Stimulated activated memory B cell treated with anti-CD40 and anti-IgM and Interleukin-4, amounts not matched to agents 10 μg/mL and 1 μg/mL and 100 μg/mL, for 72 hours (primary cell): Measurements from ENCODE around the gene IAPP.

Experiments used
- ATAC-seq: fragments of 150-1000 bp; cut with Tn5 transposase; 2 replicates; pipeline ENCODE4 v1.10.0; 2021
- H3K27ac Mint-ChIP-seq: one replicate; pipeline ENCODE4 v1.8.0; 2022; ENCODE audit warnings: mild to moderate bottlenecking, mixed read lengths
- H3K27me3 Mint-ChIP-seq: one replicate; pipeline ENCODE4 v1.8.0; 2022; ENCODE audit warnings: mixed read lengths
- H3K36me3 Mint-ChIP-seq: one replicate; pipeline ENCODE4 v1.8.0; 2022; ENCODE audit warnings: mixed read lengths
- H3K4me1 Mint-ChIP-seq: one replicate; pipeline ENCODE4 v1.8.0; 2022; ENCODE audit warnings: mixed read lengths
- H3K4me3 Mint-ChIP-seq: one replicate; pipeline ENCODE4 v1.8.0; 2022; ENCODE audit warnings: mild to moderate bottlenecking, moderate library complexity, mixed read lengths
- H3K9me3 Mint-ChIP-seq: one replicate; pipeline ENCODE4 v1.8.0; 2022; ENCODE audit warnings: mixed read lengths

The IAPP gene

GRCh38 chr12:21372602-21373001, at the start of gene IAPP:
TSS of gene IAPP (plus strand) at chr12:21372902. CDS start at chr12:21373352, 450 bp downstream.
- no peak within 1 kb of the TSS for H3K4me3 Mint-ChIP-seq
- H3K36me3 Mint-ChIP-seq: no peaks in the 10 kb centered on the region
- peaks cover 6% of the 10 kb centered on the region for H3K4me1 Mint-ChIP-seq
- no peak within 1 kb of the TSS for H3K27ac Mint-ChIP-seq
- no peaks in the 10 kb centered on the region for H3K9me3 Mint-ChIP-seq
- no peaks in the 10 kb centered on the region for H3K27me3 Mint-ChIP-seq
- ATAC-seq: no peak

- H3K4me3 Mint-ChIP-seq: no peak overlapping the region
- no peaks in the 10 kb centered on the region for H3K4me1 Mint-ChIP-seq
- H3K27me3 Mint-ChIP-seq: no peaks in the 10 kb centered on the region
- ATAC-seq: no peak
- no peak overlapping the region for H3K27ac Mint-ChIP-seq
- peaks cover 16% of the 10 kb centered on the region for H3K9me3 Mint-ChIP-seq
- no peaks in the 10 kb centered on the region for H3K36me3 Mint-ChIP-seq
Measured at GRCh38 chr12:21323736-21324135, 49.0 kb upstream of the IAPP start.

GRCh38 chr12:21324551-21324950, 48.2 kb upstream of the IAPP start:
- no peak for ATAC-seq
- Mint-ChIP-seq H3K27ac (no peak overlapping the region), H3K27me3 (no peaks in the 10 kb centered on the region), H3K36me3 (no peaks in the 10 kb centered on the region), H3K4me3 (no peak overlapping the region), H3K4me1 (no peaks in the 10 kb centered on the region), H3K9me3 (peaks cover 16% of the 10 kb centered on the region)

- peaks cover 19% of the 10 kb centered on the region for H3K9me3 Mint-ChIP-seq
- no peak overlapping the region for H3K27ac Mint-ChIP-seq
- no peaks in the 10 kb centered on the region for H3K4me1 Mint-ChIP-seq
Measured at GRCh38 chr12:21328578-21328977, 44.1 kb upstream of the IAPP start.

GRCh38 chr12:21330682-21331253, 41.9 kb upstream of the IAPP start:
- ATAC-seq: no peak
- H3K27me3 Mint-ChIP-seq: no peaks in the 10 kb centered on the region
- no peak overlapping the region for H3K4me3 Mint-ChIP-seq
- peaks cover 19% of the 10 kb centered on the region for H3K9me3 Mint-ChIP-seq
- no peaks in the 10 kb centered on the region for H3K4me1 Mint-ChIP-seq
- no peak overlapping the region for H3K27ac Mint-ChIP-seq
- no peaks in the 10 kb centered on the region for H3K36me3 Mint-ChIP-seq

More at GRCh38 chr12:21328578-21328977, 44.1 kb upstream of the IAPP start:
- no peak for ATAC-seq
- Mint-ChIP-seq H3K4me3 (no peak overlapping the region), H3K27me3 (no peaks in the 10 kb centered on the region), H3K36me3 (no peaks in the 10 kb centered on the region)

GRCh38 chr12:21334771-21335325, 37.9 kb upstream of the IAPP start, which contains the start of gene SLCO1A2:
TSS of gene SLCO1A2 (minus strand) at chr12:21334917. CDS start at chr12:21334647, 270 bp downstream.
- Mint-ChIP-seq H3K27me3 (peaks cover under 1% of the 10 kb centered on the region), H3K4me1 (no peaks in the 10 kb centered on the region), H3K9me3 (peaks cover 3% of the 10 kb centered on the region), H3K27ac (no peak within 1 kb of the TSS), H3K4me3 (no peak within 1 kb of the TSS), H3K36me3 (no peaks in the 10 kb centered on the region)
- no peak for ATAC-seq

- H3K27me3 Mint-ChIP-seq: peaks cover 6% of the 10 kb centered on the region
- no peaks in the 10 kb centered on the region for H3K4me1 Mint-ChIP-seq
- H3K36me3 Mint-ChIP-seq: no peaks in the 10 kb centered on the region
- no peak overlapping the region for H3K27ac Mint-ChIP-seq
- H3K4me3 Mint-ChIP-seq: no peak overlapping the region
- ATAC-seq: no peak
- no peaks in the 10 kb centered on the region for H3K9me3 Mint-ChIP-seq
Measured at GRCh38 chr12:21336656-21337055, 36.0 kb upstream of the IAPP start.

- Mint-ChIP-seq H3K27ac (no peak overlapping the region), H3K9me3 (no peaks in the 10 kb centered on the region), H3K4me3 (no peak overlapping the region), H3K36me3 (no peaks in the 10 kb centered on the region), H3K27me3 (peaks cover 6% of the 10 kb centered on the region), H3K4me1 (no peaks in the 10 kb centered on the region)
- ATAC-seq: no peak
Measured at GRCh38 chr12:21337453-21337852, 35.2 kb upstream of the IAPP start.

GRCh38 chr12:21337959-21338744, 34.5 kb upstream of the IAPP start:
- H3K4me3 Mint-ChIP-seq: no peak overlapping the region
- H3K27me3 Mint-ChIP-seq: peaks cover 6% of the 10 kb centered on the region
- no peak overlapping the region for H3K27ac Mint-ChIP-seq
- no peaks in the 10 kb centered on the region for H3K9me3 Mint-ChIP-seq
- H3K4me1 Mint-ChIP-seq: no peaks in the 10 kb centered on the region
- no peaks in the 10 kb centered on the region for H3K36me3 Mint-ChIP-seq
- ATAC-seq: no peak

- no peaks in the 10 kb centered on the region for H3K36me3 Mint-ChIP-seq
- H3K9me3 Mint-ChIP-seq: no peaks in the 10 kb centered on the region
- peaks cover 6% of the 10 kb centered on the region for H3K27me3 Mint-ChIP-seq
- no peak overlapping the region for H3K4me3 Mint-ChIP-seq
- ATAC-seq: no peak
- no peaks in the 10 kb centered on the region for H3K4me1 Mint-ChIP-seq
- no peak overlapping the region for H3K27ac Mint-ChIP-seq
Measured at GRCh38 chr12:21339921-21340320, 32.8 kb upstream of the IAPP start.

- no peak for ATAC-seq
- Mint-ChIP-seq H3K27me3 (peaks cover 6% of the 10 kb centered on the region), H3K36me3 (no peaks in the 10 kb centered on the region), H3K4me3 (no peak overlapping the region), H3K4me1 (no peaks in the 10 kb centered on the region), H3K9me3 (no peaks in the 10 kb centered on the region), H3K27ac (no peak overlapping the region)
Measured at GRCh38 chr12:21340403-21340802, 32.3 kb upstream of the IAPP start.

- Mint-ChIP-seq H3K27ac (no peak overlapping the region), H3K4me3 (no peak overlapping the region), H3K36me3 (no peaks in the 10 kb centered on the region), H3K27me3 (peaks cover 6% of the 10 kb centered on the region), H3K4me1 (no peaks in the 10 kb centered on the region), H3K9me3 (no peaks in the 10 kb centered on the region)
- no peak for ATAC-seq
Measured at GRCh38 chr12:21341769-21342168, 30.9 kb upstream of the IAPP start.

- Mint-ChIP-seq H3K27ac (no peak overlapping the region), H3K9me3 (no peaks in the 10 kb centered on the region), H3K4me3 (no peak overlapping the region), H3K27me3 (peaks cover 6% of the 10 kb centered on the region), H3K4me1 (no peaks in the 10 kb centered on the region), H3K36me3 (no peaks in the 10 kb centered on the region)
- no peak for ATAC-seq
Measured at GRCh38 chr12:21343636-21344035, 29.1 kb upstream of the IAPP start.

- Mint-ChIP-seq H3K4me1 (no peaks in the 10 kb centered on the region), H3K4me3 (no peak overlapping the region), H3K27ac (no peak overlapping the region), H3K36me3 (no peaks in the 10 kb centered on the region), H3K9me3 (no peaks in the 10 kb centered on the region), H3K27me3 (no peaks in the 10 kb centered on the region)
- ATAC-seq: no peak
Measured at GRCh38 chr12:21346542-21347205, 26.0 kb upstream of the IAPP start.

GRCh38 chr12:21350975-21351374, 21.7 kb upstream of the IAPP start:
- Mint-ChIP-seq H3K4me1 (no peaks in the 10 kb centered on the region), H3K9me3 (no peaks in the 10 kb centered on the region), H3K36me3 (no peaks in the 10 kb centered on the region), H3K4me3 (no peak overlapping the region), H3K27ac (no peak overlapping the region), H3K27me3 (peaks cover 15% of the 10 kb centered on the region)
- ATAC-seq: no peak
